ENCODE results near the gene PRDM15.

GRCh38 chr21:41861987-41862386 lies 17.2 kb downstream of the PRDM15 start:
- TF ChIP-seq POLR2A (IDR thresholded peaks at IDR 0.05) (no peak), CTCF (IDR thresholded peaks at IDR 0.05) (no peak), POLR2AphosphoS5 (IDR thresholded peaks at IDR 0.05) (no peak)

Data from stomach (tissue), 4 donors.